HG02678 (cell line): ENCODE results near the gene CCDC107.
A peak's percentile ranks its signal among the peaks of the same experiment; 100 is the strongest.
"Not testable (repeated sequence)": the region's sequence is repeated elsewhere in the genome, so short reads cannot be mapped to it uniquely, and the experiment has no call there.

Source experiments
- ATAC-seq: cut with Tn5 transposase; IDR thresholded peaks from one replicate; pipeline ENCODE4 v1.9.1; 2021; ENCODE audit warnings: mild to moderate bottlenecking, moderate library complexity; ENCODE audit not compliant: unreplicated experiment

CCDC107 gene

GRCh38 chr9:35637427-35637955 is 20.6 kb upstream of the CCDC107 start:
- ATAC-seq: not testable (repeated sequence)

- ATAC-seq: not testable (repeated sequence)
Observed at GRCh38 chr9:35638751-35639150, 19.3 kb upstream of the CCDC107 start.

GRCh38 chr9:35639225-35639624 is 18.9 kb upstream of the CCDC107 start:
- not testable (repeated sequence) for ATAC-seq

GRCh38 chr9:35639631-35640030 is 18.5 kb upstream of the CCDC107 start:
- ATAC-seq: no peak

GRCh38 chr9:35640431-35640830 is 17.7 kb upstream of the CCDC107 start:
- not testable (repeated sequence) for ATAC-seq

GRCh38 chr9:35641478-35641877 is 16.6 kb upstream of the CCDC107 start:
- ATAC-seq: not testable (repeated sequence)

GRCh38 chr9:35643046-35643445 is 15.0 kb upstream of the CCDC107 start:
- ATAC-seq: no peak

GRCh38 chr9:35645736-35646135 is 12.4 kb upstream of the CCDC107 start:
- not testable (repeated sequence) for ATAC-seq

- no peak for ATAC-seq
Observed at GRCh38 chr9:35646153-35646532, 11.9 kb upstream of the CCDC107 start.

- ATAC-seq: peak; percentile 86
Observed at GRCh38 chr9:35646533-35647265, 11.4 kb upstream of the CCDC107 start.

GRCh38 chr9:35649431-35650340 is 8.4 kb upstream of the CCDC107 start:
- no peak for ATAC-seq

GRCh38 chr9:35650341-35651158 is 7.5 kb upstream of the CCDC107 start, which contains the start of gene SIT1:
SIT1 (minus strand) TSS chr9:35650931; CDS start chr9:35650853, 78 bp downstream.
- ATAC-seq: no peak

GRCh38 chr9:35651956-35652828 is 5.9 kb upstream of the CCDC107 start:
- no peak for ATAC-seq

GRCh38 chr9:35652829-35653209 is 5.3 kb upstream of the CCDC107 start:
- ATAC-seq: no peak

- no peak for ATAC-seq
Observed at GRCh38 chr9:35653611-35654010, 4.5 kb upstream of the CCDC107 start.

- ATAC-seq: no peak
Observed at GRCh38 chr9:35656348-35656747, 1.7 kb upstream of the CCDC107 start.

- no peak for ATAC-seq
Observed at GRCh38 chr9:35656831-35657545, 1.1 kb upstream of the CCDC107 start.

GRCh38 chr9:35657546-35658136 is 451 bp upstream of the CCDC107 start, which contains the start of gene RMRP:
RMRP (minus strand) TSS chr9:35658019.
- peak; percentile 86 for ATAC-seq

- no peak for ATAC-seq
Observed at GRCh38 chr9:35658968-35659220, 802 bp downstream of the CCDC107 start.
